ENCODE data around the gene MGRN1. TPM values are rescaled to one million over a fixed set of nuclear protein-coding genes. Genes with fewer than 3 reads are reported as not detected.
"Not testable (repeated sequence)": the region's sequence is repeated elsewhere in the genome, so short reads cannot be mapped to it uniquely, and the experiment has no call there.

The MGRN1 gene
- total RNA-seq, 1 donor from 2014 or later: 22.9 TPM

DNA sequence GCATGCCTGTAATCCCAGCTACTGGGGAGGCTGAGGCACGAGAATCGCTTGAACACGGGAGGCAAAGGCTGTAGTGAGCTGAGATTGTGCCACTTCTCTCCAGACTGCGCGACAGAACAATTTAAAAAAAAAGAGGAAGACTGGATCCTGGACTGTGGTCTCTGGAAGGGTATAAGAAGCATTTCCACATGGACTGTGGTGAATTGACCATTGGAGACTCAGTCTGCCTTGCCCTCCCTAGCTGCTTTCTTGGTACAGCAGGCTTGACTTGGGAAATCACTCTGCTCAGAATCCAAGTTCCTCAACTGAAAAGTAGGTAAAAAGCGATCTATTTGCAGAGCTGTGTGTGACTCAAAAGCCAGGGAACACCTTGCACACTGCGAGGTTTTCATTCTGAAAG lies 1.0 kb upstream of the MGRN1 start:
- no peak for DNase-seq (ENCODE audit: low read depth, low spot score)

GRCh38 chr16:4624827-4625559 lies 367 bp downstream of the MGRN1 start:
- no peak for DNase-seq (ENCODE audit: low read depth, low spot score)

GRCh38 chr16:4625560-4626159 lies 1.0 kb downstream of the MGRN1 start:
- DNase-seq (ENCODE audit: low read depth, low spot score): no peak

DNA sequence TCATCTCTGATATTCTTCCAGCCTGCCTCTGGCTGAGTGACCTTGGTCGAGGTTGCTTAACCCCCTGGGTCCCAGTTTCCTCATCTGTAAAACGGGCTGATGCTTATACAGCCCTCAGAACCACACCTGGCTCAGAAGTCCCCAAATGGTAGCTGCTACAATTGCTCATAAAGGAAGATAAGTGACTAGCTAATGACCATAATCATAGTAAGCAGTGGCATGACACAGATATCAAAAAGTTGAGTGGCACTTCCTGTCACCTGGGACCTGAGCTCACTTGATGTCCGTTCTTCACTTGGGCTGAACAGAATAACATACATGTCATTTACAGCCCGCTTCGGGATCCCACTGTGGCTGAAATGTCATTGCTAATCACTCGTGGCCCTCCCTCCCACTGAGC lies 1.8 kb downstream of the MGRN1 start:
- DNase-seq (ENCODE audit: low read depth, low spot score): no peak

- DNase-seq (ENCODE audit: low read depth, low spot score): no peak
These were observed 3.7 kb downstream of the MGRN1 start for GRCh38 chr16:4628283-4628682.

DNA sequence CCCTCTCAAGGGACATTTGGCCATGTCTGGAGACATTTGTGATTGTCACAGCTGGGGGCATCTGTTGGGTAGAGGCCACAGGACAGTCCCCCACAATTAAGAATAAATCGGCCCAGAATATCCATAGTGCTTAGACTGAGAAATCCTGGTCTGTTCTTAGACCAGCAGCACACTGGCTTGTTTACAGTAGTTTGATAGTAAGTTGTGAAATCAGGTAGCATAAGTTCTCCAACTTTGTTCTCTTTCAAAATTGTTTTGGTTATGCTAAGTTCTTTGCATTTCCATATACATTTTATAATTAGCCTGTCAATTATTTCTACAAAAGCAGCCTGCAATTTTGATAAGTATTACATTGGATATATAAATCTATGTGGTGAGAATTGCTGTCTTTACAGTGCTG lies 6.8 kb downstream of the MGRN1 start:
- DNase-seq (ENCODE audit: low read depth, low spot score): no peak

- no peak for DNase-seq (ENCODE audit: low read depth, low spot score)
These were observed 9.4 kb downstream of the MGRN1 start for GRCh38 chr16:4633910-4634635.

- no peak for DNase-seq (ENCODE audit: low read depth, low spot score)
These were observed 10.1 kb downstream of the MGRN1 start for GRCh38 chr16:4634768-4635167.

DNA sequence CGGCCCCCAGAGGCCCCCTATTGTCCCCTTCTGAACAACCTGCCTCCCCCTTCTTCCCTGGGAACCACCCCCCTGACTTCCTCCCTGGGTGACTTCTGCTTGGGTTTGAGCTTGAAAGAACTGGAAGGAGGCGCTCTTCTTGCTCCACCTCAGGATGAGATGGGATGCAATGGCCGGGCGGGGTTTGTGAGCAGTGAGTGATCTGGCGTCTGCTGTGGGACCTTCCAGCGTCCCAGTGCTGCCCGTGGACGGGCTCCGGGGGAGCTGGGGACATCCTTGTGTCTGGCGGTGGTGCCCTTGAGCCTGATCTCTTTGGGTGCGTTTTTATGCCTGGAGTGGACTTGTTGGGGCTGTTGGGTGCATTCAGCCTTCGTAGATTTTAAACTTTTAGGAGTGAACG lies 11.6 kb downstream of the MGRN1 start:
- no peak for DNase-seq (ENCODE audit: low read depth, low spot score)

- DNase-seq (ENCODE audit: low read depth, low spot score): no peak
These were observed 13.0 kb downstream of the MGRN1 start for GRCh38 chr16:4637501-4638166.

DNA sequence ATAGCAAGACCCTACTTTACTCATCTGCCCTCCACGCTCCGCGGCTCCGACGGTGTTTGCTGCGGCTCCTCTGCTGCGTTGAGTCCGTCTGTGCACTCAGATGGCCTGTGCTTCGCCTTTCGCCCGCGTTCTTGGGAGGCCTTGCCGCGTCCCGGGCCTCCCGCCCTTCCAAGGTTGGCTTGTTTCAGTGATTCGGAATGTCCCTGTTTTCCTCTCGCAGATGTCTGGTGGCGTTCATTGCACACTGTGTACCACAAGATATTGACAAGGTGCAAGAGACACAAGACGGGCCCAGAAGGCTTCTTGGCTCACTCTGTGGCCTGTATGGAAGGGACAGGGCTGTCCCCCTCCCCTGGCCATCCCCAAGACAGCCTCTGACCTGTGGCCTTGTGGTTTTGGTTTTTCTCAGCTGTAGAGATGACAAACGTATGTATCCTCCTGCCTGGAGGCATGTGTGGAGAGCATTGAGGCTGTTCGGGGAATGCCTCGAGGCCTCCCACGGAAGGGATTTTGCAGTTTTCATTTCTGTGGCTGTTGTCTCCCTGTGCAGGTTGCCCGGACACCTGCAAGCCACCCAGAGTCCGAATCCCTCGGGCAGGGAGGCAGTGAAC lies 15.4 kb downstream of the MGRN1 start:
- no peak for DNase-seq (ENCODE audit: low read depth, low spot score)

GRCh38 chr16:4640572-4641305 lies 16.1 kb downstream of the MGRN1 start:
- no peak for DNase-seq (ENCODE audit: low read depth, low spot score)

- no peak for DNase-seq (ENCODE audit: low read depth, low spot score)
These were observed 16.7 kb downstream of the MGRN1 start for GRCh38 chr16:4641306-4641687.

- DNase-seq (ENCODE audit: low read depth, low spot score): no peak
These were observed 17.3 kb downstream of the MGRN1 start for GRCh38 chr16:4641895-4642294.

GRCh38 chr16:4646773-4647643 lies 22.4 kb downstream of the MGRN1 start:
- DNase-seq (ENCODE audit: low read depth, low spot score): no peak

GRCh38 chr16:4647644-4647980 lies 23.0 kb downstream of the MGRN1 start:
- DNase-seq (ENCODE audit: low read depth, low spot score): no peak

DNA sequence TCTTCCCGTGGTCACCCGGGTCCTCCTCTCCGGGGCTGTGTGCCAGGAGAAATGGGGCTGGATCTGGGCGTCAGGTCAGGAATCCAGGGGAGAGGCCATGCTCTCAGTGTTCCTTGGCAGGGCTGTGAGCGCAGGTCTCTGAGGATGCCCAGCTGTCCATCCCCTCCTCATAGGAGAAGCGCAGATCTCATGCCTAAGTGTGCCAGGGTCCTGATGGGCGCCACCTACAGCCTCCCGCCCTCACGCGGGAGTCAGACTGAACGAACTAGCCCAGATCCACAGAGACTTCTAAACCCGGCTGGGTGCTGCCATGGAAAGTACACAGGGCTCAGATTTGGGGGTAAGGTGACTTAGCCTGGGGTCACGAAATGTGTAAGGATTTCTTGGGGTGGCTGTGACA lies 24.3 kb downstream of the MGRN1 start:
- no peak for DNase-seq (ENCODE audit: low read depth, low spot score)

DNA sequence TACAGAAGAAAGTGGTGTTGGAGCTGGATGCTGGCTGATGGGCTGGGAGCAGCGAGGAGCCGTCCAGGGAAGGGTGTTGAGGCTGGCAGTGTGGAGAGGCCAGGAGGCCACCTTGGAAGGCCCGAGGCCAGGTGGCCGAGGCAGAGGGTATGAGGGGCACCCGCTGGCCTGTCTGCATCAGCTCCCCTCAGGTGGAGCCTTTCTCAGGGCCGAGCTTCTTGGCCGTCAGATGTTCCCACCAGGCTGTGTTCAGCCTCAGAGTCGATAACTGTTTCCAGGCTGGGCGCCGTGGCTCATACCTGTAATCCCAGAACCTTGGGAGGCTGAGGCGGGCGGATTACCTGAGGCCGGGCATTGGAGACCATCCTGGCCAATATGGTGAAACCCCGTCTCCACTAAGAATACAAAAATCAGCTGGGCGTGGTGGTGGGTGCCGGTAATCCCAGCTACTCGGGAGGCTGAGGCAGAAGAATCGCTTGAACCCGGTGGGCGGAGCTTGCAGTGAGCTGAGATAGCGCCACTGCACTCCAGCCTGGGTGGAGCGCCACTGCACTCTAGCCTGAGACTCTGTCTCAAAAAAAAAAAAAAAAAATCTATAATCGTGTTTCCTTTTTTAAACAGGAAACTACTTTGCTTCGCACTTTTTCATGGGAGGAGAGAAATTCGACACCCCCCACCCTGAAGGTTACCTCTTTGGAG lies 25.3 kb downstream of the MGRN1 start:
- DNase-seq (ENCODE audit: low read depth, low spot score): no peak

- DNase-seq (ENCODE audit: low read depth, low spot score): not testable (repeated sequence)
These were observed 25.9 kb downstream of the MGRN1 start for GRCh38 chr16:4650443-4651074.
